ENCODE measurements around the gene RSF1. TPM values are rescaled to one million over a fixed set of nuclear protein-coding genes. Genes with fewer than 3 reads are reported as not detected.
A peak's percentile ranks its signal among the peaks of the same experiment; 100 is the strongest.

RSF1 gene
- total RNA-seq, 1 donor from 2014 or later, result 97.6 TPM

GRCh38 chr11:77699425-77699824 lies 121.1 kb downstream of the RSF1 start:
- DNase-seq, result no peak
- Mint-ChIP-seq H3K27me3 (ENCODE audit: unreplicated experiment) (peaks cover 3% of the 10 kb centered on the region), H3K9me3 (ENCODE audit: unreplicated experiment) (peaks cover 2% of the 10 kb centered on the region), H3K36me3 (ENCODE audit: unreplicated experiment) (no peaks in the 10 kb centered on the region), H3K4me1 (ENCODE audit: low read depth, unreplicated experiment) (no peaks in the 10 kb centered on the region), H3K4me3 (ENCODE audit: unreplicated experiment) (no peak overlapping the region), H3K27ac (ENCODE audit: unreplicated experiment) (no peak overlapping the region)
- TF ChIP-seq CTCF (IDR thresholded peaks at IDR 0.05; ENCODE audit: partially characterized antibody, unreplicated experiment), result no peak

- H3K36me3 Mint-ChIP-seq (ENCODE audit: unreplicated experiment), result no peaks in the 10 kb centered on the region
- H3K9me3 Mint-ChIP-seq (ENCODE audit: unreplicated experiment), result peaks cover 2% of the 10 kb centered on the region
- no peak for TF ChIP-seq CTCF (IDR thresholded peaks at IDR 0.05; ENCODE audit: partially characterized antibody, unreplicated experiment)
- H3K27me3 Mint-ChIP-seq (ENCODE audit: unreplicated experiment), result peaks cover 3% of the 10 kb centered on the region
- no peaks in the 10 kb centered on the region for H3K4me1 Mint-ChIP-seq (ENCODE audit: low read depth, unreplicated experiment)
- no peak overlapping the region for H3K27ac Mint-ChIP-seq (ENCODE audit: unreplicated experiment)
- no peak for DNase-seq
- no peak overlapping the region for H3K4me3 Mint-ChIP-seq (ENCODE audit: unreplicated experiment)
Measured at GRCh38 chr11:77698896-77699295, 121.6 kb downstream of the RSF1 start.

- no peak overlapping the region for H3K4me3 Mint-ChIP-seq (ENCODE audit: unreplicated experiment)
- TF ChIP-seq CTCF (IDR thresholded peaks at IDR 0.05; ENCODE audit: partially characterized antibody, unreplicated experiment), result no peak
- H3K27ac Mint-ChIP-seq (ENCODE audit: unreplicated experiment), result no peak overlapping the region
- no peaks in the 10 kb centered on the region for H3K36me3 Mint-ChIP-seq (ENCODE audit: unreplicated experiment)
- H3K27me3 Mint-ChIP-seq (ENCODE audit: unreplicated experiment), result peaks cover 3% of the 10 kb centered on the region
- H3K4me1 Mint-ChIP-seq (ENCODE audit: low read depth, unreplicated experiment), result no peaks in the 10 kb centered on the region
- H3K9me3 Mint-ChIP-seq (ENCODE audit: unreplicated experiment), result peaks cover 2% of the 10 kb centered on the region
- no peak for DNase-seq
Measured at GRCh38 chr11:77697865-77698264, 122.7 kb downstream of the RSF1 start.

GRCh38 chr11:77695417-77695816 lies 125.1 kb downstream of the RSF1 start:
- no peak for DNase-seq
- Mint-ChIP-seq H3K4me1 (ENCODE audit: low read depth, unreplicated experiment) (no peaks in the 10 kb centered on the region), H3K27me3 (ENCODE audit: unreplicated experiment) (peaks cover 2% of the 10 kb centered on the region), H3K9me3 (ENCODE audit: unreplicated experiment) (peaks cover 2% of the 10 kb centered on the region), H3K4me3 (ENCODE audit: unreplicated experiment) (no peak overlapping the region), H3K27ac (ENCODE audit: unreplicated experiment) (peak overlapping the region; percentile 40), H3K36me3 (ENCODE audit: unreplicated experiment) (no peaks in the 10 kb centered on the region)
- no peak for TF ChIP-seq CTCF (IDR thresholded peaks at IDR 0.05; ENCODE audit: partially characterized antibody, unreplicated experiment)

GRCh38 chr11:77690649-77691048 lies 129.9 kb downstream of the RSF1 start:
- TF ChIP-seq CTCF (IDR thresholded peaks at IDR 0.05; ENCODE audit: partially characterized antibody, unreplicated experiment), result no peak
- no peaks in the 10 kb centered on the region for H3K36me3 Mint-ChIP-seq (ENCODE audit: unreplicated experiment)

More at GRCh38 chr11:77690649-77691048, 129.9 kb downstream of the RSF1 start:
- H3K4me1 Mint-ChIP-seq (ENCODE audit: low read depth, unreplicated experiment), result no peaks in the 10 kb centered on the region
- H3K27me3 Mint-ChIP-seq (ENCODE audit: unreplicated experiment), result peaks cover 2% of the 10 kb centered on the region
- H3K27ac Mint-ChIP-seq (ENCODE audit: unreplicated experiment), result no peak overlapping the region
- no peak for DNase-seq
- H3K4me3 Mint-ChIP-seq (ENCODE audit: unreplicated experiment), result no peak overlapping the region
- peaks cover under 1% of the 10 kb centered on the region for H3K9me3 Mint-ChIP-seq (ENCODE audit: unreplicated experiment)

Data from glutamatergic neuron (in vitro differentiated cells).